ENCODE results near the gene KCTD11.

GRCh38 chr17:7325031-7325528, 26.9 kb upstream of the KCTD11 start:
- TF ChIP-seq, protein P1, sequence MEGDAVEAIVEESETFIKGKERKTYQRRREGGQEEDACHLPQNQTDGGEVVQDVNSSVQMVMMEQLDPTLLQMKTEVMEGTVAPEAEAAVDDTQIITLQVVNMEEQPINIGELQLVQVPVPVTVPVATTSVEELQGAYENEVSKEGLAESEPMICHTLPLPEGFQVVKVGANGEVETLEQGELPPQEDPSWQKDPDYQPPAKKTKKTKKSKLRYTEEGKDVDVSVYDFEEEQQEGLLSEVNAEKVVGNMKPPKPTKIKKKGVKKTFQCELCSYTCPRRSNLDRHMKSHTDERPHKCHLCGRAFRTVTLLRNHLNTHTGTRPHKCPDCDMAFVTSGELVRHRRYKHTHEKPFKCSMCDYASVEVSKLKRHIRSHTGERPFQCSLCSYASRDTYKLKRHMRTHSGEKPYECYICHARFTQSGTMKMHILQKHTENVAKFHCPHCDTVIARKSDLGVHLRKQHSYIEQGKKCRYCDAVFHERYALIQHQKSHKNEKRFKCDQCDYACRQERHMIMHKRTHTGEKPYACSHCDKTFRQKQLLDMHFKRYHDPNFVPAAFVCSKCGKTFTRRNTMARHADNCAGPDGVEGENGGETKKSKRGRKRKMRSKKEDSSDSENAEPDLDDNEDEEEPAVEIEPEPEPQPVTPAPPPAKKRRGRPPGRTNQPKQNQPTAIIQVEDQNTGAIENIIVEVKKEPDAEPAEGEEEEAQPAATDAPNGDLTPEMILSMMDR (IDR thresholded peaks at IDR 0.05), result no peak
- no peak for TF ChIP-seq POLR2A (IDR thresholded peaks at IDR 0.05)

Data from thyroid gland (tissue), 4 donors.